Thyroid gland (tissue), 4 donors: ENCODE data around the gene PPP1R13B.

ENCODE experiments used
- CTCF ChIP-seq, 6 experiments: fragments of 200-600 bp in 3 of 6; fragments of 450-650 bp in 3 of 6; sonication (generic) in 3 of 6; IDR thresholded peaks; one replicate each; pipeline ENCODE4 v1.5.1; 2016 to 2019; ENCODE audit warnings: antibody characterized with exemption in 6 of 6, mild to moderate bottlenecking in 2 of 6, inconsistent platforms in 1 of 6, moderate library complexity in 1 of 6
- POLR2A ChIP-seq, 2 donors: fragments of 450-650 bp; IDR thresholded peaks; one replicate each; pipeline ENCODE4 v1.6.1; 2017; ENCODE audit warnings: antibody characterized with exemption in 2 of 2, mild to moderate bottlenecking in 2 of 2, moderate library complexity in 1 of 2

- TF ChIP-seq POLR2A (IDR thresholded peaks at IDR 0.05) (no peak), CTCF (IDR thresholded peaks at IDR 0.05) (no peak)
These were observed 39.2 kb upstream of the PPP1R13B start for GRCh38 chr14:103886304-103887169.
